Measurements from ENCODE around the gene SLC8A1. TPM values are rescaled to one million over a fixed set of nuclear protein-coding genes. Genes with fewer than 3 reads are reported as not detected.

SLC8A1 gene
- total and polyA plus RNA-seq, 2 of the 13 experiments (the other 11 are each of a cell fraction or from before 2014, with no cell fraction given), result not detected

DNA sequence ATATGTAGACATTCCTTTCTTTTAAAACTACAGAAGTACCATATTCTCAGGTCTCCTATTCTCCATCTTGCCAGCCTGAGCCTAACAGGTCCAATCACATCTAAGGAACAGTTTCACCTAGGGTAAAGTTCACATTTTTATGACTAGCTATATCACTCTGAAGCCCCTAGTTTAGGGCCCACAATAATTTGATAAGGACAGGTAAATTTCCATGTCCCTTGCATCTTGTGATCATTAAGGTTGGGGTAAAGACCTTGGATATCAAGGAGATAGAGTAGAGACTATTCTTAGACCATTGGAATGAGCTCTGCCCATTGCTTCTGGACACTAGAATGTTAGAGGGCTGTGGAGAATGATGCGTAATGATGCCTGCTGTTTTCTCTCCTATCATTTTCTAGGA is 185.7 kb downstream of the SLC8A1 start (continued):
- TF ChIP-seq, protein P1, sequence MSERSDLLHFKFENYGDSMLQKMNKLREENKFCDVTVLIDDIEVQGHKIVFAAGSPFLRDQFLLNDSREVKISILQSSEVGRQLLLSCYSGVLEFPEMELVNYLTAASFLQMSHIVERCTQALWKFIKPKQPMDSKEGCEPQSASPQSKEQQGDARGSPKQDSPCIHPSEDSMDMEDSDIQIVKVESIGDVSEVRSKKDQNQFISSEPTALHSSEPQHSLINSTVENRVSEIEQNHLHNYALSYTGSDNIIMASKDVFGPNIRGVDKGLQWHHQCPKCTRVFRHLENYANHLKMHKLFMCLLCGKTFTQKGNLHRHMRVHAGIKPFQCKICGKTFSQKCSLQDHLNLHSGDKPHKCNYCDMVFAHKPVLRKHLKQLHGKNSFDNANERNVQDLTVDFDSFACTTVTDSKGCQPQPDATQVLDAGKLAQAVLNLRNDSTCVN (CRISPR knock-in tag; IDR thresholded peaks at IDR 0.05; ENCODE audit: borderline replicate concordance), result no peak

DNA sequence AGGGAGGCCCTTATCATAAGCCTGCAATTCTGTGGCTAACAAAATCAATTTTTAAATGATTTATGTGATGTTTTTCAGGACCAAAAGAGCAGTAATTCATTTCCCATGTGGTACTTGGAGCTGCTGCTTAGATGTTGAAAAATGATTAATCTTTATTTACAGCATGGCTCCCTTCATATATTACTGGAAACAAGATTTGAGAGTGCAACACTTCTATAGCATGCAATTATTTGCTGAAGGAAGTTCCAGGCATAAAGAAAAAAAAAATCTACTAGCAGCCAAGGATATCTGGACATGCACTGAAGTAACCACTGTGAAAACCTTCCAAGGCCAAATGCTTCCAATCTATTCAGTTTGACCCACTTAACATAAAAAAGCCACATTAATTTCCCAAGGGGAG is 186.3 kb downstream of the SLC8A1 start:
- ChIA-PET CTCF (ENCODE audit: low intra/inter-chr PET ratio, low total read pairs) (no interaction called here), POLR2A (no interaction called here)
- no peaks in the 10 kb centered on the region for H3K4me1 ChIP-seq (ENCODE audit: insufficient read depth, low read length)
- no peak overlapping the region for H3K4me3 ChIP-seq (replicated peaks in 1 of 3; ENCODE audit: insufficient read depth in 1 of 3, low read depth in 2 of 3, low read length in 3 of 3)
- no TSS peak for BruUV-seq (replicated peaks)
- no peaks in the 10 kb centered on the region for H3K27me3 ChIP-seq (ENCODE audit: control insufficient read depth in 1 of 2, insufficient read depth in 2 of 2, low read length in 2 of 2)
- H3K36me3 ChIP-seq (replicated peaks in 1 of 2; ENCODE audit: control insufficient read depth in 1 of 2, insufficient read depth in 2 of 2, low read length in 2 of 2), result no peaks in the 10 kb centered on the region
- H3K9ac ChIP-seq (ENCODE audit: insufficient read depth, low read depth, low read length), result no peak overlapping the region
- TF ChIP-seq, protein P2, sequence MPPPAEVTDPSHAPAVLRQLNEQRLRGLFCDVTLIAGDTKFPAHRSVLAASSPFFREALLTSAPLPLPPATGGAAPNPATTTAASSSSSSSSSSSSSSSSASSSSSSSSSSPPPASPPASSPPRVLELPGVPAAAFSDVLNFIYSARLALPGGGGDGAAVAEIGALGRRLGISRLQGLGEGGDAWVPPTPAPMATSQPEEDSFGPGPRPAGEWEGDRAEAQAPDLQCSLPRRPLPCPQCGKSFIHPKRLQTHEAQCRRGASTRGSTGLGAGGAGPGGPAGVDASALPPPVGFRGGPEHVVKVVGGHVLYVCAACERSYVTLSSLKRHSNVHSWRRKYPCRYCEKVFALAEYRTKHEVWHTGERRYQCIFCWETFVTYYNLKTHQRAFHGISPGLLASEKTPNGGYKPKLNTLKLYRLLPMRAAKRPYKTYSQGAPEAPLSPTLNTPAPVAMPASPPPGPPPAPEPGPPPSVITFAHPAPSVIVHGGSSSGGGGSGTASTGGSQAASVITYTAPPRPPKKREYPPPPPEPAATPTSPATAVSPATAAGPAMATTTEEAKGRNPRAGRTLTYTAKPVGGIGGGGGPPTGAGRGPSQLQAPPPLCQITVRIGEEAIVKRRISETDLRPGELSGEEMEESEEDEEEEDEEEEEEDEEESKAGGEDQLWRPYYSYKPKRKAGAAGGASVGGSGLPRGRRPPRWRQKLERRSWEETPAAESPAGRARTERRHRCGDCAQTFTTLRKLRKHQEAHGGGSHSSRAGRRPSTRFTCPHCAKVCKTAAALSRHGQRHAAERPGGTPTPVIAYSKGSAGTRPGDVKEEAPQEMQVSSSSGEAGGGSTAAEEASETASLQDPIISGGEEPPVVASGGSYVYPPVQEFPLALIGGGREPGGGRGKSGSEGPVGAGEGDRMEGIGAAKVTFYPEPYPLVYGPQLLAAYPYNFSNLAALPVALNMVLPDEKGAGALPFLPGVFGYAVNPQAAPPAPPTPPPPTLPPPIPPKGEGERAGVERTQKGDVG (CRISPR knock-in tag; IDR thresholded peaks at IDR 0.05; ENCODE audit: borderline replicate concordance), result no peak
- TF ChIP-seq ZNF652 (CRISPR knock-in tag; IDR thresholded peaks at IDR 0.05; ENCODE audit: borderline replicate concordance, low read depth) (no peak), FIP1L1 (IDR thresholded peaks at IDR 0.05; ENCODE audit: borderline replicate concordance, insufficient read depth, low read depth, low read length) (no peak)
- no peak for FAIRE-seq
- no peaks in the 10 kb centered on the region for H3K79me2 ChIP-seq (ENCODE audit: insufficient read depth, low read length)
- H3K4me2 ChIP-seq (ENCODE audit: low read depth, low read length), result no peak overlapping the region
- no peaks in the 10 kb centered on the region for H3K9me3 ChIP-seq (ENCODE audit: low read length)
- H3K27ac ChIP-seq (ENCODE audit: extremely low read length, insufficient read depth, low read length), result no peak overlapping the region
- in situ Hi-C loops (cut with HindIII; ENCODE audit: extremely low pct_ligation_motif_present, low pct_unique_long_range_greater_than_20kb), result no loop called here
- no peak overlapping the region for H2AFZ ChIP-seq (ENCODE audit: low read length)
- no peaks in the 10 kb centered on the region for H4K20me1 ChIP-seq (ENCODE audit: insufficient read depth, low read length)
- intact Hi-C loops (cut with micrococcal nuclease; ENCODE audit: unreplicated experiment), result no loop called here
- ATAC-seq, result no peak
- no peak for DNase-seq (ENCODE audit: low spot score)
